D341Med (cell line): Measurements from ENCODE around the gene SRSF12.
"Not testable (repeated sequence)": the region's sequence is repeated elsewhere in the genome, so short reads cannot be mapped to it uniquely, and the experiment has no call there.

Experiments
- DNase-seq: peaks from one replicate; pipeline ENCODE4 v3.0.0; 2012; ENCODE audit warnings: low spot score

SRSF12 gene

GRCh38 chr6:89071036-89071435 lies 46.8 kb downstream of the SRSF12 start:
- DNase-seq: no peak

GRCh38 chr6:89069536-89070163 lies 48.2 kb downstream of the SRSF12 start:
- DNase-seq: no peak

GRCh38 chr6:89068695-89069094 lies 49.2 kb downstream of the SRSF12 start:
- DNase-seq: no peak

- no peak for DNase-seq
These were observed 50.1 kb downstream of the SRSF12 start for GRCh38 chr6:89067796-89068195.

- no peak for DNase-seq
These were observed 50.8 kb downstream of the SRSF12 start for GRCh38 chr6:89066940-89067646.

- DNase-seq: not testable (repeated sequence)
These were observed 51.8 kb downstream of the SRSF12 start for GRCh38 chr6:89066121-89066520.

GRCh38 chr6:89064931-89065330 lies 52.9 kb downstream of the SRSF12 start:
- DNase-seq: not testable (repeated sequence)

- no peak for DNase-seq
These were observed 54.0 kb downstream of the SRSF12 start for GRCh38 chr6:89063881-89064280.

- DNase-seq: no peak
These were observed 58.6 kb downstream of the SRSF12 start for GRCh38 chr6:89059227-89059626.

- DNase-seq: no peak
These were observed 59.2 kb downstream of the SRSF12 start for GRCh38 chr6:89058627-89059026.

- DNase-seq: no peak
These were observed 60.1 kb downstream of the SRSF12 start for GRCh38 chr6:89057759-89058158.

- DNase-seq: no peak
These were observed 63.7 kb downstream of the SRSF12 start for GRCh38 chr6:89054208-89054607.

GRCh38 chr6:89051676-89052075 lies 66.2 kb downstream of the SRSF12 start:
- DNase-seq: no peak

GRCh38 chr6:89050697-89051096 lies 67.2 kb downstream of the SRSF12 start:
- no peak for DNase-seq

- no peak for DNase-seq
These were observed 67.7 kb downstream of the SRSF12 start for GRCh38 chr6:89050155-89050554.

GRCh38 chr6:89048985-89049384 lies 68.9 kb downstream of the SRSF12 start:
- DNase-seq: no peak

GRCh38 chr6:89048288-89048923 lies 69.5 kb downstream of the SRSF12 start:
- DNase-seq: no peak

- DNase-seq: no peak
These were observed 70.4 kb downstream of the SRSF12 start for GRCh38 chr6:89047473-89047872.
